Coronary artery (tissue), 2 donors: Measurements from ENCODE around the gene CHRNA4.
A peak's percentile ranks its signal among the peaks of the same experiment; 100 is the strongest.

Experiments
- DNase-seq: peaks from one replicate; pipeline ENCODE4 v3.0.0-alpha.2; 2017; ENCODE audit warnings: low spot score
- H3K27ac ChIP-seq, 2 donors: fragments of 200-600 bp; sonication (generic); one replicate each; pipeline ENCODE4 v1.5.1; 2016 to 2019
- H3K4me3 ChIP-seq: fragments of 200-600 bp; sonication (generic); 2 replicates; pipeline ENCODE4 v1.5.1; 2016; ENCODE audit warnings: mild to moderate bottlenecking, moderate library complexity
- TF ChIP-seq, protein P1 (sequence below): fragments of 200-600 bp; sonication (generic); IDR thresholded peaks from one replicate; pipeline ENCODE4 v1.5.1; 2019; ENCODE audit warnings: antibody characterized with exemption

CHRNA4 gene

GRCh38 chr20:63311833-63312243 lies 49.3 kb downstream of the CHRNA4 start:
- TF ChIP-seq, protein P1, sequence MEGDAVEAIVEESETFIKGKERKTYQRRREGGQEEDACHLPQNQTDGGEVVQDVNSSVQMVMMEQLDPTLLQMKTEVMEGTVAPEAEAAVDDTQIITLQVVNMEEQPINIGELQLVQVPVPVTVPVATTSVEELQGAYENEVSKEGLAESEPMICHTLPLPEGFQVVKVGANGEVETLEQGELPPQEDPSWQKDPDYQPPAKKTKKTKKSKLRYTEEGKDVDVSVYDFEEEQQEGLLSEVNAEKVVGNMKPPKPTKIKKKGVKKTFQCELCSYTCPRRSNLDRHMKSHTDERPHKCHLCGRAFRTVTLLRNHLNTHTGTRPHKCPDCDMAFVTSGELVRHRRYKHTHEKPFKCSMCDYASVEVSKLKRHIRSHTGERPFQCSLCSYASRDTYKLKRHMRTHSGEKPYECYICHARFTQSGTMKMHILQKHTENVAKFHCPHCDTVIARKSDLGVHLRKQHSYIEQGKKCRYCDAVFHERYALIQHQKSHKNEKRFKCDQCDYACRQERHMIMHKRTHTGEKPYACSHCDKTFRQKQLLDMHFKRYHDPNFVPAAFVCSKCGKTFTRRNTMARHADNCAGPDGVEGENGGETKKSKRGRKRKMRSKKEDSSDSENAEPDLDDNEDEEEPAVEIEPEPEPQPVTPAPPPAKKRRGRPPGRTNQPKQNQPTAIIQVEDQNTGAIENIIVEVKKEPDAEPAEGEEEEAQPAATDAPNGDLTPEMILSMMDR = no peak
- H3K27ac ChIP-seq = no peak overlapping the region
- no peak overlapping the region for H3K4me3 ChIP-seq
- no peak for DNase-seq

DNA sequence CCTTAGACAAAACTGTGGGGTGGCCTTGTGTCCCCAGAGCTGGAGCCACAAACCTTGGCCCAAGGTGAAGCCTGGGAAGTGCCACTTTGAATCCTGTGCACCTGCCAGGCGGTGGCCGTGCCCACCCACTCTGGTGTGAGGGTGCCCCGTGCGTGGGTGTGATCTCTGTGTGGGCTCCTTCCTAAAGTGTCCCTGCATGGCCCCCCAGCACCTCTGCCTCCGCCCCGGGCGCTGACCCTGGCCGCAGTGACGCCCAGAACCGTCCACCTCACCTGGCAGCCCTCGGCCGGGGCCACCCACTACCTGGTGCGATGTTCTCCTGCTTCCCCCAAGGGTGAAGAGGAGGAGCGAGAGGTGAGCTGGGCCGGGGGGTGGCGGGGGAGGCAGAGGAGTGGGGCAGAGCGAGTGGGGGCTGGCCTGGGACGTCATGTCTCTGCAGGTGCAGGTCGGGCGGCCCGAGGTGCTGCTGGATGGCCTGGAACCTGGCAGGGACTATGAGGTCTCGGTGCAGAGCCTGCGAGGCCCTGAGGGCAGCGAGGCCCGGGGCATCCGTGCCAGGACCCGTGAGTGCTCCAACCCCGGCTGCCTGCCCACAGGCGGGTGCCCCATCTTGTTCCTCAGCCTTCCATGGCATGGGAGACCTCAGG lies 49.8 kb downstream of the CHRNA4 start:
- TF ChIP-seq, protein P1 = no peak
- no peak for DNase-seq
- H3K4me3 ChIP-seq = no peak overlapping the region
- no peak overlapping the region for H3K27ac ChIP-seq

GRCh38 chr20:63310265-63310991 lies 50.7 kb downstream of the CHRNA4 start:
- TF ChIP-seq, protein P1 = no peak
- no peak overlapping the region for H3K4me3 ChIP-seq
- DNase-seq = no peak
- H3K27ac ChIP-seq = no peak overlapping the region

DNA sequence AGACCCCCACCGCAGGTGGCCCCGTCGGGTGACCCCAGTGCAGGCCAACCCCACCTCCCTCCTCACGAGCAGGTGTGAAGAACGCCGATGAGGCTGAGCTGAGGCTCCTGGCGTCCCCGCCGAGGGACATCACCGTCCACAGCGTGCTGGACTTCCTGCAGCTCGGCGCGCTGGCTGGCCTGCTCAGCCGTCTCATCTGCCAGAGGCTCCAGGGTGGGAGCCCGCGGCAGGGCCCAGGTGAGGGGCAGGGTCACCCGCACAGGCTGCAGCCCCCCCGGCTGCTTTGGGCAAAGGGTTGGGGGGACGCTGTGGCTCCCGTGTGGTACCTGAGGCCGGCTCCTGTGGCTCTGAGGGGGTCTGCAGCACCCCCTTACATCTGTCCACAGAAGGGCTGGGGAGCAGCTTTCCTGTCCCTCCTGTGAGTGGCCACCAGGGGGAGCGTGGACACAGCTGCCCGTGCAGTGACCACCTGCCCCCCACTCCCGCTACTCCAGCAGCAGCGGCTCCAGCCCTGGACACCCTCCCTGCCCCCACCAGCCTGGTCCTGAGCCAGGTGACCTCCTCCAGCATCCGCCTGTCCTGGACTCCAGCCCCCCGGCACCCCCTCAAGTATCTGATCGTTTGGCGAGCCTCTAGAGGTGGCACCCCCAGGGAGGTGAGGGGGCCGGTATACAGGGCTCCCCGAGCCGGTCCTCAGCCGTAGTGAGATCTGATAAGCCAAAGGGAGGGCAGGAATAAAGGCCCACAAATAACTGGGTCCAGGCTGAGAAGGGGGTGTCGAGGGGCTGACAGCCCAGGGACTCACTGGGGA lies 51.7 kb downstream of the CHRNA4 start:
- H3K4me3 ChIP-seq = no peak overlapping the region
- DNase-seq = no peak
- TF ChIP-seq, protein P1 = peak; percentile 66
- H3K27ac ChIP-seq = no peak overlapping the region

DNA sequence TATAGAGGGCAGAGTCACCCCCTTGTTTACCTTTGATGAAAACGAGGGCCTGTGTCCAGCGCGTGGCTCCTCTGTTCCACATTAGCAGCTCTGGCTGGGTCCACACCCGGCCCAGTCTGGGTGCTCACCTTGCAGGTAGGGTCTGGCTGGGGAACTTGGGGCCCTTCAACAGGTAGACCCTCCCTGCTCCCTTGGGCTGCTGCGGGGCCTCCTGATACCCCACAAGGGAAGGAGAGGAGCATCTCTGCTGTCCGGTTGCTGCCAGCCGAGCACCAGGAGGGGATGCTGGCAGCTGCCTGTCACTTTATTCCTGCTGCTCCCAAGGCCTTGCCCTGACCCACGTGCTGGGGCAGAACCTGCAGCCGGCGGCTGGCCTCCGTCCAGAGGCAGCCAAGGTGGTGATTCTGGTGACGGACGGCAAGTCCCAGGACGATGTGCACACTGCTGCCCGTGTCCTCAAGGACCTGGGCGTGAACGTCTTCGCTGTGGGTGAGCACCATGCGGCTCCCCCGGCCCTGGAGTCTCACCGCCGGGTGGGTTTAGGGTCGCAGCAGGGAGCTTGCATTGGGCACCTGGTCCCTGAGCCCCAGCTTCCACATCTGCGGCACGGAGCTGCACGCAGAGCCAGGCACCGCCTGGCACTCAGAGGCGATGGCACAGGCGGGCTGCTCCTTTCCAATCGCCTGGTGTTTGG lies 52.8 kb downstream of the CHRNA4 start:
- no peak for DNase-seq
- TF ChIP-seq, protein P1 = no peak
- Histone ChIP-seq H3K4me3 (no peak overlapping the region), H3K27ac (no peak overlapping the region)

DNA sequence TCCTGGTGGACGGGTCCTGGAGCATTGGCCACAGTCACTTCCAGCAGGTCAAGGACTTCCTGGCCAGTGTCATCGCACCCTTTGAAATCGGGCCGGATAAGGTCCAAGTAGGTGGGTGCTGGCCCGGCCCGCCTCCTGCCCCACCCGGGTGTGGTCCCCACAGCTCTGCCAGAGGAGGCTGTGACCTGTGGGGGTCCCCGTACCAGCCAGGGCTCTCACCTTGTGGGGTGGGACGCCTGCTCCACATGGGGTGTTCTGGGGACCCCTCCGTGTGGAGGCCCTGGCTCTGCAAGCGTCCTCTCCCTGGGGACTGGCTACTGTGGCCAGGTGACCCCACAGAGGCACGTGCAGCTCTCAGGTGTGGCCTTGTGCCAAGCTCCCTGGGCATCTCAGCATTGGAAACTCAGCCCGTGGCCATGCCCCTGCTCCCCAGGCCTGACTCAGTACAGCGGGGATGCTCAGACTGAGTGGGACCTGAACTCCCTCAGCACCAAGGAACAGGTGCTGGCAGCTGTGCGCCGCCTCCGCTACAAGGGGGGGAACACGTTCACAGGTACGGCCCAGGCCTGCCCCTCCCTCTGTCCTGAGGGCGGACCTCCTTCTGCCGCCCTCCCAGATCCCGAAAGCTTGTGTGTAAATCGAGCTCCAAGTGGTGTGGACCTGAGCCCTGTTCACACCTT lies 53.5 kb downstream of the CHRNA4 start:
- Histone ChIP-seq H3K4me3 (no peak overlapping the region), H3K27ac (no peak overlapping the region)
- DNase-seq = no peak
- TF ChIP-seq, protein P1 = no peak
